ENCODE data around the gene PIEZO2. TPM values are rescaled to one million over a fixed set of nuclear protein-coding genes. Genes with fewer than 3 reads are reported as not detected.
"Not testable (repeated sequence)": the region's sequence is repeated elsewhere in the genome, so short reads cannot be mapped to it uniquely, and the experiment has no call there.

The PIEZO2 gene
- 1.3 TPM for total RNA-seq

- peak in 2 of 3 donors; percentile 81 to 88 for DNase-seq (ENCODE audit: low read depth in 2 of 3, low spot score in 2 of 3)
Measured at GRCh38 chr18:11149441-11150270, at the start of gene PIEZO2. Gene PIEZO2, minus strand, starts transcription at chr18:11149569. Its CDS starts 981 bp downstream, at chr18:11148588.

GRCh38 chr18:11183637-11184036 lies 34.3 kb upstream of the PIEZO2 start:
- DNase-seq (ENCODE audit: low read depth in 2 of 3, low spot score in 2 of 3) = no peak

- DNase-seq (ENCODE audit: low read depth in 2 of 3, low spot score in 2 of 3) = not testable (repeated sequence)
Measured at GRCh38 chr18:11181629-11182028, 32.3 kb upstream of the PIEZO2 start.

DNA sequence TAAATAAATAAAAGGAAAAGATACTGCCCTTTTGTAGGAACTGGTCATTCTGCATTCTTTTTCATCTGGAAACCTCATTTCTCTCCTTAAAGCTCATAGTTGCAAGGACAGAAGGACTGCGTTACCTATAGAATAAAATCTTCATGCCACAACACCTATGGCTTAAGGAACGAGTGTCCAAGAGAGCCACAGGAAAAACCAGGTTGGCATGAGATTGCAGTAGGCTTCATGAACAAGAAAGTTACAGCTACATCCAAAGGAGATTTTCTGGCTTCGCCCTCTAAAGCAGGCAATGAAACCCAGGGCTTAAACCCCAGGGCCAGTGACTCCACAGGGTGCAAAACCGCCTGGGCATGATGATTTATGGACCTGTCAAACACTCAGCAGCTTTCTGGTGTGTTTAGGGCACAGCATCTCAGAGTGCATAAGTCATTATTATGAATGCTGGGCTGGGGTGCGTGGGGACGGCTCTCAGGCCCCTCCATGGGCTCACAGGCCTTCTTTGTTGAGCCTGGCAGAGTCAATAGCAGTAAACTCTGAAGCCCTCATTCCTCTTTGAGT lies 30.7 kb upstream of the PIEZO2 start:
- no peak for DNase-seq (ENCODE audit: low read depth in 2 of 3, low spot score in 2 of 3)

DNA sequence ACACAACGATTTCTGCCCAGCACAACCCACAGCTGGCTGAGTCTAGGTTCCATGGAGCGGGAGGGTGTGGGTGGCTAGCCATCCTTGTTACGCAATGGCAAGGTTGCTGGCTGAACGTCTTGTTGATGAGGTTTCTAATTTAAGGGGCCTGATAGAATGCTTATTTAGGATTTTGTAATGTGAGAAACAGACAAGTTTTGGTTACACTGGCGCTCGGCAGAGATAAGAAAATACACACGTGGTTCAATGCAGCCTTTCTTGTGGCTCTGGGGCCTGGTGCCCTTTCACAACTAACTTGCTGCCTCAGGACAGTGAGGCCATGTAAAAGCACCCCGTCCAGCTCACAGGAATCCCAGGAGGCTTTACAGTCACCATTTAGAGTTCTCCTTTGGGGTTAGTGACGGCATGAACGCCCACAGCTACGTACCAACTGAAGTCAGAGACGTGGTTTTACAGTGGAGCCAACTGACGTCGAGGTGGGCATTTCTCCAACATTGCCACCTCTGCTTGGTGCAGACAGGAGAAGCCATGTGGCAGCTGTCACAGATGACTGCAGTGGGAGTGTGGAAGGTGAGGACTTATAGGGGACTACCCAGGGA lies 29.7 kb upstream of the PIEZO2 start:
- DNase-seq (ENCODE audit: low read depth in 2 of 3, low spot score in 2 of 3) = no peak

GRCh38 chr18:11177382-11177781 lies 28.0 kb upstream of the PIEZO2 start:
- DNase-seq (ENCODE audit: low read depth in 2 of 3, low spot score in 2 of 3) = no peak

DNA sequence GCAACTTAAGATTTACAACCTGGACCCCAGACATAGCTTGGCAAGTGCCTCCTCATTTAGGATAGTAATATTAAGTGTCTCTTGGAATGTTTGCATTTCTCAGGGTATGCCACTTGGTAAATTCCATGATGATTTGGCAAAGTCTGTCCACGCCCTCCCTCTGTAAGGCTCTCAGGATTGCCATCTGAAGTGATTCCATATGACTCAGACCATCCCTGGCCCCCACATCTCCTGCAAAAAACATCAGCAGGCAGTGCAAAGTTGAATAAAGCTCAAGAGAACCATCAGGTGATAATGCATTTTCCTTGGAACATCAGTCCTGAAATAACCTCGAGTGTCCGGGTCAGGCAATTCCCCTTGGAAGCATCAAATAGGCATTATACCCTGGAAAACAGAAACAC lies 27.1 kb upstream of the PIEZO2 start:
- DNase-seq (ENCODE audit: low read depth in 2 of 3, low spot score in 2 of 3) = no peak

GRCh38 chr18:11175266-11175979 lies 26.1 kb upstream of the PIEZO2 start:
- DNase-seq (ENCODE audit: low read depth in 2 of 3, low spot score in 2 of 3) = no peak

DNA sequence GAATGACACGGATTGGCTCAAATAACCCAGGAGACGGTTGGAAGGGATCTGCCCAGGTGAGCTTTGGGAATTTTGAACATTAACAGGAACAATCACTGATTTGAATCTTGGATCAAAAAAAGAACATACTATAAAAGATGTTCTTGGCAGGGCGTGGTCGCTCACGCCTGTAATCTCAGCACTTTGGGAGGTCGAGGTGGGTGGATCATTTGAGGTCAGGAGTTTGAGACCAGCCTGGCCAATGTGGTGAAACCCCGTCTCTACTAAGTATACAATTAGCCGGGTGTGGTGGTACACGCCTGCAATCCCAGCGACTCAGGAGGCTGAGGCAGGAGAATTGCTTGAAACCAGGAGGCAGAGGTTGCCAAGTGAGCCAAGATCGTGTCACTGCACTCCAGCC lies 24.8 kb upstream of the PIEZO2 start:
- not testable (repeated sequence) for DNase-seq (ENCODE audit: low read depth in 2 of 3, low spot score in 2 of 3)

DNA sequence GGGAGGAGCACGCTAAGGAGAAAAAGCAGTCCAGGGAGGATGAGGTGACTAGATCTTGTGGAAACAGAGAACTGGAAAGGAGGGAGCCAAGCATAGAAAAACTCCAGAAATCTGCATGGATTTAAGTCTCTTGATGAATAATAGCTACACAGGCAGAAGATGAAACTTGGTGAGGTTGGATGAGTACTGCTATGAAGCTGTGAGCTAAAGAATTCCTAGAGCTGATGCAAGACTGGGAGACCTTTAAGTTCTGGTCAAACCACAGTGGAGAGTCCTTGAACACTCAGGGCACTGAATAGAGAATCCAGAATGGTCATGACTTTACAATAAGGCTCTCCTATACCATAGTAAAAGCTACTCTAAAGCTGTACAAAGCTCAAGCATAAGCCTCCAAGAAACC lies 18.4 kb upstream of the PIEZO2 start:
- DNase-seq (ENCODE audit: low read depth in 2 of 3, low spot score in 2 of 3) = no peak

DNA sequence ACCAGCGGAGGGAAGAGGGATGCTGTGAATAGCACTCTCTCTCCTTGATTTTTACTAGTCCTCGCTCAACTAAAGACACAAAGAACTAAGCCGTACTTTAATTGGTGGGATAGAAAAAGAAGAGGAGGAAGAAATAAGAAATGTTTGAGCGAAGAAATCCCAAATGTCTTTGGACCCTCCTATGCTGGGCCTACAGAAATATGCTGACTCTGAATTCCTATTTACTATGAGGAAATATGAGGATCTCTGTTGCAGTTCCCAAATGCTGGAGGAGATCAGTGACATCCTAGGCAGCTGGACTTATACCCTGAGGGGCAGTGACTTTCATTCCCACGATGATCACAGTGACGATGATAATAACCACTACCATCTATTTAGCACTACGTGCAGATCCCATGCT lies 16.6 kb upstream of the PIEZO2 start:
- DNase-seq (ENCODE audit: low read depth in 2 of 3, low spot score in 2 of 3) = no peak

DNA sequence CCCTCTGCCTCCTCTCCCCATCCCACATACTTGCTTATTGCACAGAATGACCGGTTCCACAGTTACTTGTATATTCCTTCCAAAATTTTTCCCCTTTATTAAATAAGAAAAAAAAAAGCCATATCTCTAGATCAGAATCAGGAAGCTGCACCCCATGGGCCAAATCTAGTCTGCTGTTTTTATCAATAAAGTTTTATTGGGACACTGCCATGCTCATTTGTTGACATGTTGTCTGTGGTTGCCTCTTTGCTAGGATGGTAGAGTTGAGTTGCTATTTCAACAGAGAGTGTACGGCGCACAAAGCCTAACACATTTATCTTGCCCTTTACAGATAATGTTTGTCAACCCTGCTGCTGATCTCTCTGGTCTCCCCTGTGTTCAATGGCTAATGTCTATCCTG lies 15.8 kb upstream of the PIEZO2 start:
- DNase-seq (ENCODE audit: low read depth in 2 of 3, low spot score in 2 of 3) = no peak

DNA sequence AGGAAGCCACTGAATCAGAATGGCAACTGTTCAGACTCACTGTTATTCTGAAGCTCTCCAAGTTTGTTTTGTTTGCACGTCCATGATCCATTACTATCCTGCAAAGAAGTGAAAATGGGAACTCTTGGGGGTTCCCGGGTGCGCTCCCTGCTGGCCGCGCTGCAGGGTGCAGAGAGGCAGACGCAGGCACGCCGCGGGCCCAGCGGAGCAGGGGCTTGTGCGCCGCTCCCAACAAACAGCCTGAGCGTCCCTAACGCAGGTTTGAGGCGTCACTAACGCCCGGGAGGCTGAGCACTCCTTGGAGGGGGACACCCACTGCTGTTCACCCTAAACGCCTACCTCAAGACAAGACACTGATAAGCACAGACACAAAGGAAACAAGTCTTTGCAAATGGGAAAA lies 14.3 kb upstream of the PIEZO2 start:
- peak in 2 of 3 donors; percentile 44 to 52 for DNase-seq (ENCODE audit: low read depth in 2 of 3, low spot score in 2 of 3)

DNA sequence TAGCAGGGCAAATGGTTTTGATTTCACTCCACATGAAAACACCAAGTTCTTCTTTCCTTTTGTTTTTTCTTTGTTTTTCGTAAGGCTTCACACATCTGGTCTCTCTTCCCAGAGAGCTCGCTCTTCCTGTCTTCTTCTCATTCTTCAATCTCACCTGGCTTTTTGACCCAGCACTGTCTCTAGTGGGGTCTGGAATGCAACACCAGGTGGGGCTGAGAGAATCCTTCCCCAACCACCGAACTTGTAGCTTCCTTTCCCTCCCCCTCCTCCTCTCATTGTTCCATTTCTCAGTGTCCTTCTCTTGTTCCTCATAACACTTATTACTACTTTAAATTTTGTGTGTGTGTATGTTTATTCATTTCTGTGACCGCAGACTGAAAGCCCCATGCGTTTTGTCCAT lies 13.5 kb upstream of the PIEZO2 start:
- DNase-seq (ENCODE audit: low read depth in 2 of 3, low spot score in 2 of 3) = no peak

GRCh38 chr18:11162462-11162861 lies 13.1 kb upstream of the PIEZO2 start:
- no peak for DNase-seq (ENCODE audit: low read depth in 2 of 3, low spot score in 2 of 3)

DNA sequence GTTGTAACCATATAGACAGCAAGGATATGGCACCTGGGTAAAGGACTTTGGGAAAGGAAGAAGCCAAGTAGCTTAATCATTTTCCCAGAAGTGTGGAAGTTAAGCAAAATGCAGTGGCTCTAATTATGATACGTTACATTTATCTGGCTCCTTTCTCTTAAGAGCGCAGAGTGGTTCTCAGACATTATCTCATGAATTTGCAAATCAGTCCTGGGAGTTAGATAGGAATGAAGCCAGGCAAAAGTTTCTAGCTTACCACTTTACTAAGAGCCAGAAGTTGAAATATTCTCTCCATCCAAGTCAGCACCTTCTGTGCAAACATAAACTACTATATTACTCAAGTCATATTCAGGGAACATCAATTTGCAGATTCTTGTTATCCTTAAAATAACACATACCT lies 10.9 kb upstream of the PIEZO2 start:
- no peak for DNase-seq (ENCODE audit: low read depth in 2 of 3, low spot score in 2 of 3)

GRCh38 chr18:11159844-11160243 lies 10.5 kb upstream of the PIEZO2 start:
- no peak for DNase-seq (ENCODE audit: low read depth in 2 of 3, low spot score in 2 of 3)

GRCh38 chr18:11156978-11157377 lies 7.6 kb upstream of the PIEZO2 start:
- DNase-seq (ENCODE audit: low read depth in 2 of 3, low spot score in 2 of 3) = no peak

DNA sequence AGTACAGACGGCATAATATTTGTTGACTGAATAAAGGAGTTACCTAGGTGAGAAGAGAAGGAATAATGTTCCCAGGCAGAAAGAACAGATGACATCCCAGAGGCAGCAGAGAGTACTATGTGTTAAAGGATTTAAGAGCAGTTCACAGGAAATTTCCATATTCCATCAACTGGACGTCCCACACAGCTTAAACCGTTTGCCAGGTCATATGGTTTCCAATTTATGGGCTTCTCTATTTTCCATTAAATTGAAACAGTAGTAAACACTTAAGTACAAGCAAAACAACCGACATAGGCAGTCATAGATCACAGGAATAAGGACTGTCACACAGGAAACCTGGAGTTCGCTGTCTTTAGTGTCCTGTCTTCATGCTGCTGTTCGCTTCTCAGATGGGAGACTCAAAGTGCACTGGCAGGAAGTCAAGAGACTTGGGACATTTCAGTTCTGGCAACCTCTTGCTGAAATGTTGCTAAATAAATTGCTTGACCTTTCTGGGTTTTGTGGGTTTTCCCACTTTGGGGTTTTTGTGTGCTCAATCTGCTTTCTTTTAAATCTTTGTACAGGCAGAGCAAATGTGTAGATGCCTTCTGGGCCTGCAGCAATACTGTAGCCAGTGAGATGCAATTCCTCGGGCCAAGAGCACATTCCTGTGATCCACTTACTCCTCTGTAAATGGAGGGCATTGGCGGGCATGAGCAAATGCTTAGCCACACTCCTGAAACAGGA lies 5.8 kb upstream of the PIEZO2 start:
- no peak for DNase-seq (ENCODE audit: low read depth in 2 of 3, low spot score in 2 of 3)

- peak in 2 of 3 donors; percentile 47 to 80 for DNase-seq (ENCODE audit: low read depth in 2 of 3, low spot score in 2 of 3)
Measured at GRCh38 chr18:11154368-11154989, 5.1 kb upstream of the PIEZO2 start.
